Muscle of back (tissue), 11 donors: ENCODE results near the gene TSTD1. TPM values are rescaled to one million over a fixed set of nuclear protein-coding genes. Genes with fewer than 3 reads are reported as not detected.
A peak's percentile ranks its signal among the peaks of the same experiment; 100 is the strongest.
"Not testable (repeated sequence)": the region's sequence is repeated elsewhere in the genome, so short reads cannot be mapped to it uniquely, and the experiment has no call there.

ENCODE experiments used
- DNase-seq, 3 donors: peaks; one replicate each; pipeline versions ENCODE4 v3.0.0 to v3.0.0-alpha.2; 2013
- polyA plus RNA-seq, 10 donors: library from polyadenylated mRNA; unstranded; fragments of 120-200 nt; gene quantifications; one replicate each; pipeline ENCODE4 v1.2.1, GENCODE V29; 2013; ENCODE audit not compliant: insufficient read length in 10 of 10

TSTD1 gene
- polyA plus RNA-seq, 10 donors = 21.1 to 31.3 (median 25.8) TPM

DNA sequence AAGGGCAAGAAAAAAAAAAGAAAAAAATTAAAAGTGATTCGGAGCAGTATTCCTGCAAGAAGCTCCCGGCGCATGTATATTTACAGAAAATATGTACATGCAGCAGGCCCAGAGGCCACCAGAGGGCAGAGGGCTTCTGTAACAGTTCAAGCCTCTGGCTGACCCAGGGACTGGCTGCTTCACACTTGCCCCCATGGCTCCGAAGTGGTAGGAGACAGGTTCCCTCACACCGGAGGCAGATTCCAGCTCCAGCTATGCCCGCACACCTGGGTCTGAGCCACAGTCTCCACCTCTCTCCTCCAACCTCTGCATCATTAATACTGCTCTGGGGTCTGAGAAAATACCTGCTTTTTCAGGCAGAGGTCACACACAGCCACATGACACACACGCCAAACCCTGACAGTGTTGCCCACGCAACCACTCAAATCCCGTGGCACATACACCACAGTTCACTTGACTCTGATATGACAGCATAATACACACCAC lies 33.2 kb upstream of the TSTD1 start:
- peak in 2 of 3 donors; percentile 24 to 64 for DNase-seq

DNA sequence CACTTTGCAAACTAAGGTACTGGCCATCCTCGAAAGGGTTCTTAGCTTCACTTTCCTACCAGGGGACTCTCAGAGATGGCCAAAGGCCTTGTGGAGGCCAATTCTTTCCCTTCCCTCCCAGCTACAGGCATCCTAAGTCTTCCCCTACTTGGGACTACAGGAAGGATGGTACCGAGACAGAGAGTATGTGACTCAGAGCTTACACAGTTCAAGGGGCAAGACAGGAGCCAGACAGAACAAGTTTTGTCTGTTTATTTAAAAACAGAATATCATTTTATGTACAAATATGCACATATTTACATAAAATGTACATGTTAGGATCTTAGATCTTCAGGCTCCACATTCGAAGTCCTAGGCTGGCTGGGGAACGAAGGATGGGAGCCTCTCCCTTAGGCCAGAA lies 32.0 kb upstream of the TSTD1 start:
- no peak for DNase-seq

DNA sequence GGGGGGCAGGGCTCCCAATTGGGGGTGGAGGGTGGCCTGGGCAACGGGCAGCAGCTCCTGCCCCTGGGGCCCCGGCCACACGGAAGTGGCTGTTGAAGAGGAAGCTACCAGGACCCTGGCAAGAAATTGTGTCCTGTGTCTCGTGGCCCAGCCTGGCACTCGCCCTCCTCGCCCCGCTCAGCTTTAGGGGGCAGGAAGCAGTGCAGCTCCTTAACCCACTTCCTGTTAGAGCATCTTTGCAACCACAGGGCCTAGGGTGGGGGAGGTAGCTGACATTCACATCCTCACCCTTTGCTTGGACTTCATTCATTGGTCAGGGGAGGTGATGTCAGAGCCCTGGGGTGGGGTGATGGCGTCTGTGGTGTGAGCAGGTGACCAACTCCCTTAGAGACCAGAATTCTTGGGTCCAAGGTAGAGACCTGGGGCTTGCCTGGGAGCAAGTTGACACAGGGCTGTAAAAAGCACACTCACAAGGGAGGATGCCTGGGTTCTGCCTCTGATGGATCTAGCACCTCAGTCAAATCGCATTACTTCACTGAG lies 31.0 kb upstream of the TSTD1 start, which contains the start of gene ARHGAP30:
TSS of gene ARHGAP30 (minus strand) at position 161 of the 540 bp plus-strand sequence. CDS start 267 bp downstream, outside the sequence.
- peak in 2 of 3 donors; percentile 26 to 46 for DNase-seq

DNA sequence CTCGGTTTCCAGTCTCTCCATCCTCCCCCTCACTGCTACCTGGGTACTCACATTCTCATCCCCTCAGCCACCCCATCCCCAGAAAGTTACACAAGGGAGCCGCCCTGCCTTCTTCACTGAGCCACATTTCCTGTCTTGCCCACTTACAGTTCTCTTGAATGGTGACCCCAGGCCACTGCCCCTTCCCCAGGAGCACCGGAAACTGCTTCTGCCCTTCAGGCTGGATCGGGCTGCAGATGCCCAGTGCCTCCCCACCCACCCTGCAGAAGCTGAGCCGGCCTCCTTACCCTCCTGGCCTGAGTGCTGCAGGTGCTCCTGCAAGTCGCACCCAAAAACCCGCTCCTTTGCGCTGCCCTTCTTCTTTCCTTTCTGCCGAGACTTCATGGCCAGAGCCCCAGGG lies 30.5 kb upstream of the TSTD1 start:
- DNase-seq = no peak

DNA sequence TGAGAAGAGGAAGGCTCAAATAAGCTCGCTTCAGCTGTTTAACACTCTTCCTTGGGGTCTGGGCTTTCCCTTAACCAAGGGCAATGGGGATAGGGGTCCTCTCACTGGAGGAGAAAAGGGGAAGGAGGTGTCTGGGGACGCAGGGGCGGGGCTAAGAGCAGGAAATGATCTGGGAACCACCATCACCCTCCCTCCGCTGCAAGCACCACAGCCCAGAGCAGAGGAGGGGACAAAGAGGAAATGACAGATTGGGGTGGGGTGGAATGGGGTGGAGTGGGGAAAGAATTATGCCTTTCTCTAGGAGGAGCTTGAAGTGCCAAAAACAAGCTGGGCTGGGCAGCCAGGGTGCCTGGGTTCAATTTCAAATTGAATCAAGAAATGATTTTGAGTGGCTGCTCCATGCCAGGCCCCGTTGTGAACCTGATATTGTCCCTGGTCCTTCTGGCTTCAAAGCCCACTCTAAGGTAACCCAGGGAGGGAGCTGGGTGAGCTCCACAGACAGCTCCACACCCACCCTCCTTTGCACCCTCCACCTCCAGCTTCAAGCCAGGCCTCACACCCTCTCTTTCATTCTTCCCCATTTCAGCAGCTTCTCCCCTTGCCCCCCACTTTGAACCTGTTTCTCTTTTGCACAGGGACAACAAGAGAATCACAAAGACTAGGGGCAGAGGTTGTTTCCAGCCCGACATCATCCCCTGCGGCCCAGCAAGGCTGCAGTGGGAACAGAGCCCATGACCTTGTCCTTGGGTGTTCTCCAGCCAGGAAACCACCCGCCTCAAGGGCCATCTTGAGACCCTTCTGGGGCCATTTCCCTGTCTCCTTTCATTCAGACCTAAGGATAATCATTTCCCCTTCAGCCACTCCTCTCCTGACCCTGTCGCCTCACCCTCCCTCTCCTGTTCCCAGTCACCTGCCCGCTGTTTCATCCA lies 29.8 kb upstream of the TSTD1 start:
- peak in 2 of 3 donors; percentile 41 to 53 for DNase-seq

DNA sequence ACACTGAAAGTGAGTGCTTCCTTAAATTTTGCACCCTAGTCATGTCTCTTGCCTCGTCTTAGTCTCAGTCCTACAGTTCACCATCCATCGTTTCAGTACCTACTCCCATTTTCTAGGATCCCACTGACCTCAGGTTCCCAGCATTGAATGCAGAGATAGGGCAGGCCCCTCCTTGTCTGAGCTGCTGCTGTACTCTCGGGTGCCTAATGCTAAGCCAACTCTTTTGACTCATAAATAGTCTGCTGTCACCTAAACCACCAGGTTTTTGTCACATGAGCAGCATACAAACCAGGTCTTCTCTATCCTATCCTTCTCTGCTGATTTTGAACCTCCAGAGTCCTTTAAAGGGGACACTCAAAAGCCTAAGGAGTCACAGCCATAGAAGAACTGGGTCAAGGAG lies 27.9 kb upstream of the TSTD1 start:
- no peak for DNase-seq

DNA sequence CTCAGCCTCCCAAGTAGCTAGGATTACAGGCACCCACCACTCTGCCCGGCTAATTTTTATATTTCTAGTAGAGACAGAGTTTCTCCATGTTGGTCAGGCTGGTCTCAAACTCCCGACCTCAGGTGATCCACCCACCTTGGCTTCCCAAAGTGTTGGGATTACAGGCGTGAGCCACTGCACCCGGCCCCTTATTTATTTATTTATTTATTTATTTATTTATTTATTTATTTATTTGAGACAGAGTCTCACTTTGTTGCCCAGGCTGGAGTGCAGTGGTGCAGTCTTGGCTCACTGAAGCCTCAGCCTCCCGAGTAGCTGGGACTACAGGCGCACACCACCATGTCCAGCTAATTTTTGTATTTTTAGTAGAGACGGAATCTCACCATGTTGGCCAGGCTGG lies 26.9 kb upstream of the TSTD1 start:
- DNase-seq = not testable (repeated sequence)

DNA sequence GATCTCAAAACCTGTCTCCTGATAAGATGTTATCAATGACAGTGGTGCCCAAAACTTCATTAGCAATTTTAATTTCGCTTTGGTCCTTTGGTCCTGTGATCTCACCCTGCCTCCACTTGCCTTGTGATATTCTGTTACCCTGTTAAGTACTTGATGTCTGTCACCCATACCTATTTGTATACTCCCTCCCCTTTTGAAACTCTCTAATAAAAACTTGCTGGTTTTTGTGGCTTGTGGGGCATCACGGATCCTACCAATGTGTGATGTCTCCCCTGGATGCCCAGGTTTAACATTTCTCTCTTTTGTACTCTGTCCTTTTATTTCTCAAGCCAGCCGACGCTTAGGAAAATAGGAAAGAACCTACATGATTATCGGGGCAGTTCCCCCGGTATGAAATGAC lies 25.2 kb upstream of the TSTD1 start:
- DNase-seq = not testable (repeated sequence)

DNA sequence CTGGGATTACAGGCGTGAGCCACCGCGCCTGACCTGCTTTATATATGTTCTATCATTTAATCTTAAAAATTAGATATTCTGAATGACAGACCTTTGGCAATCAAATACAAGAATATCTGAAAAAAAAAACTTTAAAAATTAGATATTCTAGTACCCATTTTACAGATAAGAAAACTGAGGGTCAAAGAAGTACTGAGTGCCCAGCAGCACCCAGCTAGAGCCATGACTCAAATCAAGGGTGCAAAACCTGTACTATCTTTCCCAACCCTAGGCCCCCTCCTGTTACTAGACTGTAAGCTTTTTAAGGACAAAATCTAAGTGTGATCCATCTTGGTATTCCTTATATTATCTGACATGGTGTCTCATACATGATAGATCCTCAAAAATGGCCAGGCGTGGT lies 22.7 kb upstream of the TSTD1 start:
- no peak for DNase-seq

DNA sequence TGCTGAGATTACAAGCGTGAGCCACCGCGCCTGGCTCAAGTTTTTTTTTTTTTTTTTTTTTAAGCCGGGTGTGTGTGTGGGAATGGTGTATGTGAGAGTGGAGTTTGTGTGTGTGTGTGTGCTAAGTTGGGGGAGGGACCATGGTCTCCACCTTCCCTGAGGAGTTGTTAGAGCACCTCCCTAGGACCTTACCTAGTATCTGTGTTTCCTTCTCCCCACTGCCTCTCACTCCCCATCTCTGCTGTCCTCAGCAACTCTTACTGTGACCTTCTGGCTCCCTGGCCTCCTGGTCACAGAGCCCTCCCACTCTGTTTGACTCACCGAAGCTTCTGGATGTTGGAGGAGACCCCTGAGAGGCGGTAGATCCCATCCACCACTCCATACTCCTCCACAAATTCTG lies 20.5 kb upstream of the TSTD1 start:
- no peak for DNase-seq

DNA sequence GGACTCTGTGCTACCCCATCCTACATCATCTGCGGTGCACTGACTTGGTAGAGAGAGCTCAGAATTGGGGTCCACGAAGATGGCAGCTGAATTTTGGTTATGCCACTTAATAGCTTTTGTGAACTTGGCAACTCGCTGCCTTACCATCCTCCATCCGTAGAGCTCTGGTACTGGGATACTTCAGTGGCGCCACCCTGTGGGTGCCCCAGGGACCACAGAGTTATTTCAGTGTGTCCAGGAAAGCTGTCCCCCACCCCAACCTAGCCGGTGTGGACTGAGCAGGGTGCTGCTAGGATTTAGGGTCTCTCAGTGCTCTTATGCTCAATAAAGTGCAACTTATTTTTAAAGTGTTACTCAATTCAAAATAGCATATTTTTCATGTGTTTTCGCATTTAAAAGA lies 16.0 kb upstream of the TSTD1 start:
- DNase-seq = no peak

DNA sequence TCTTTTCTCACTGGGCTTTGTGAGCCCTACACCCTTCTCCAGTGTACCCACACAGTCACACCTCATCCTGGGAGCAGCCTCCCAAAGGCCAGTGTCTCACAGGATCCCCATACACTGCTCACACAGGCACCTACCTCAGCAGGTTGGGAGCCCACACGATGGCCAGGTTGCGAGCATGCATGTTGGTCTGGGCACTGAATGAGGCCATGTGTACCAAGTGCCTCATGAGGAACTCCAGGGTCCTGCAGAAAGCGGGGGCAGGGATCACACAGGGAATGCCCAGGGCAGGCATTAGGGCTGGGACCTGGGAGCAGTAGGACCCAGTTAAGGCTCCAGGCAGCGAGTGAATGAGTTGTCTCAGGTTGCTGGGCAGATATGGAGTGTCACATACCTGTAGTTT lies 15.5 kb upstream of the TSTD1 start:
- no peak for DNase-seq

DNA sequence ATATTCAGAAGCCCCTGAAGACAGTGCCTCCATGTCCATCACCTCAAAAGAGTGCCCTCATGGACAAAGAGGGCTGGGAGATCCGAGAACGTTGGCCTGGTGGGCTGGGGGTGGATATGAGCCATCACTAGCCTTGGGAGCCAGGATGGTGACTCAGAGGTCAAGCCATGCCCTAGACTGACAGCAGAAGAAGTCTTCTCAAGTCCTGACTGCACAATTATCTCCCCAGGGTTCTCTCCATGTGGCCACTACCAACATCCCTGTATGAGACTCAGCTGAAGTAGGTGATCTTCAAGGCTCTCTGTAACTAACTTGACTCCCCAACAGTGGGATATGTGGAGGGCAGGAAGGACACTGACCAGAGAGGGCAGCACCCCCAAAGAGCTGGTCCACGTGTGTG lies 14.1 kb upstream of the TSTD1 start:
- DNase-seq = no peak

DNA sequence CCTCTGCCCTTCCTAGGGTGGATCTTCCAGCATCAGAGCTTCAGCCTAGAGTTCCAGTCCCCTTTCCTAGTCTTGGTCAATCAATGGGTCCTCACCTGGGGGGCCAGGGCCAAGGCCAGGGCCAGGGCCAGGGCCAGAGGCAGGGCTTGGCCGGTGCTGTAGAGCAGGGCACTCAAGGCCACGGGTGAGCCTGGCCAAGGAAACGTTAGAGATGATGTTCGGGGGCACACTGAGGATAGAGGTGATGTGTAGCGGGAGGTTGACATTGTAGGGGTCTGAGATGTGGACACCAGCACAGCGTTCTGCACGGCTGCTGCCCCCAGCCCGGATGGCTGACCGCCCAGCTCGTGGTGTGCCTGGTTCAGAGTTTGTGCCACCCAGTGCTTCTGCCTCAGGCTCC lies 12.5 kb upstream of the TSTD1 start:
- no peak for DNase-seq

DNA sequence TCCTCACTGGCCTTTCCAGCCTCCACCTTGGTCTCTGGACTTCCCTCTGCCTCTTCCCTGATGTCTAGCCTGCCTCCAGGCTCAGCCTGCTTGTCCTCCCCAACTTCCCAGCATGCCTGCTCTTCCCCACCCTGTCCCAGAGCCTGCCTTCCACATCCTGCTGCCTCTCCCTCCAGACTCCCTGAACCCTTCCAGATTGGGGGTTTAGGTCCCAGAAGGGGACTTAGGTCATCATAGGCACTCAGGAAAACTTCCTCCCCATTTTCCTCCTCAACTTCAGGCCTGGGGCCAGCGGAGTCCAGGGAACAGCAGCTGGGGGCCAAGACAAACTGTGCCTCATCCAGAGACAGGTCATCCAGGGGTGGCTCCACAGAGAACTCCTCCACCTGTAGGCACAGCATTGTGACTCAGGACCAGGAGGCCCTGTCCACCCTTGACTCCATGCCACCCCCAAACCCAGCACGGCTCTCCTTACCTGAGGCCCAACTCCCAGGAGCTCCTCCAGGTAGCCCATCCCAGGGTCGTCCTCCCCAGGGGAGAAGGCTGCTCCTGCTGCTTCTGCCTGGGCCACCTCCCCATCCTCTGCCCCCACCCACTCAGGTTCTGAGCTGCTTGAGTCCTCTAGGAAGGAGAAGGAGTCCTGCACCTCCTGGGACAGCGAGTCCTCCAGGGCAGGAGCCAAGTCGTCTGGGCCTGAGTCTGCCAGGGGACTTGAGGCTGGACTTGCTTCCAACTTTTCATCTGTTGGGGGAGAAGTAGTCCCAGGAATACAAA lies 10.4 kb upstream of the TSTD1 start:
- DNase-seq = no peak

DNA sequence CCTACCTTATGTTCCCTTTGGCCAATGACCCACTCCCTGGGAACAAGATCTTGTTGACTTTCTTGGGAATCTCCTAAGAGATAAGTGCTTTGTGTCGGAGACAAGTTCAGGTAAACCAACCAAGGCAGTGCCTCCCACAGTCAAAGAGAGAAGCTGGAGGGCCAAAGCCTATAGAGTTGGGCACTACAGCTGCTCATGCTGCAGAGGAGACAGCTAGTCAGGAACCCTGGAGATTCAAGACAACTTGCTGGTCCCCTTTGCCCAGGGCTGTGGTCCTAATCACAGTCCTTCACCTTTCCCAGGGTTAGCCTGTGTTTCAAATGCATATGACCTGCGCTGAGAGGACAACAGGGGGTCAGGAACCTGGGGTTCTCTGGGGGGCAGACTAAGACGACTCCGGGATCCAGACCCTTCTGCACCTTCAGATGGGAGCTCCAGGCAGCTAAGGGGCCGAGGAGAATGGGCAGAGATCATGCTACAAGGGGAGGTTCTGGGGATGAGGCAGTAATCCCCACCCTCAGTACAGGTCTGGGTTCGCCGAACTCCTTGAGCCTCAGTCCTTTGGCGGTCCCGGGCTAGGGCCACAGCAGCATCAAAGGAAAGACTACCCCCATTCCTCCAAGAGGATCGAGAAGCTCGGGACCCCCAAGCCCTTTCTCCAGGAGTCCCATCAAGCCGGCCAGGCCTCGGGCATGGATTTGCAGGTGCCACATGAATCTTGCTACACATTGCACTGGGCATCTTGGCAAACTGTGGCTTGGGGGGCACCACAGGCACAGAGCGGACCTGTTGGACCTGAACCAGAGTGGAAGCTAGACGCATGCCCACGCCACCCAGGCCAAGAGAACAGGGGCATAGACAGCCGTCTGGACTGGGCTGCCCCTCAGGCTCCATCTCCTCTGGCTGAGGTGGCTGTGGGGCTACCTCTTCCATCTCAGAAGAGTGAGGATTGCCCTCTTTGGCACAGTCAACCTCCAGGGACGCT lies 9.0 kb upstream of the TSTD1 start:
- no peak for DNase-seq

DNA sequence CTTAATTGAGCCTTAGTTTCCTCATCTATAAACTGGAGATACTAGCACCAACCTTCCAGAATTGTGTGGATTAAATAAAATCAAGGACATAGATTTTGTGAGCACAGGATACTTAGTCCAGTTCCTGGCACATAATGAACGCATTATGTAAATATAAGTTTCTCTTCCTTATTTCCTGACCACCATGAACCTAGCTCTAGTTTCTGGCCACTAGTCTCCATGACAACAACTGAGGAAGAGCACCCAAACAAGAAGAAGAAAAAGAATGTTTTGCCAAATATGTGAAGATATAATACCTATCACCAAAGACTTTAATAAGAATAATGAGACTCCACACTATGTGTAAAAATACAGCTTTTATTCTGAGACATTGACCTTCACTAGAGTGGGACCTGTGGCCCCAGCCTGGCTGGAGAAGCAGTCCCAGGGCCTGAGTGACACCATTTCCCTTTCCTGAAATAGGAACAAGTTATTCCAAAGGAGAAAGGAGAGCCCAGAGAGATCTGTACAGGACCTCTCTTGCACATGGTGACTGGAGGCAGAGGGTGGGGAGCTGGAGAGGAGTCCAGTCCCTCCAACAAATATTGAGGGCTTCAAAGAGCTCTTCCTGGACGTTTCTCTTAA lies 8.0 kb upstream of the TSTD1 start:
- no peak for DNase-seq

DNA sequence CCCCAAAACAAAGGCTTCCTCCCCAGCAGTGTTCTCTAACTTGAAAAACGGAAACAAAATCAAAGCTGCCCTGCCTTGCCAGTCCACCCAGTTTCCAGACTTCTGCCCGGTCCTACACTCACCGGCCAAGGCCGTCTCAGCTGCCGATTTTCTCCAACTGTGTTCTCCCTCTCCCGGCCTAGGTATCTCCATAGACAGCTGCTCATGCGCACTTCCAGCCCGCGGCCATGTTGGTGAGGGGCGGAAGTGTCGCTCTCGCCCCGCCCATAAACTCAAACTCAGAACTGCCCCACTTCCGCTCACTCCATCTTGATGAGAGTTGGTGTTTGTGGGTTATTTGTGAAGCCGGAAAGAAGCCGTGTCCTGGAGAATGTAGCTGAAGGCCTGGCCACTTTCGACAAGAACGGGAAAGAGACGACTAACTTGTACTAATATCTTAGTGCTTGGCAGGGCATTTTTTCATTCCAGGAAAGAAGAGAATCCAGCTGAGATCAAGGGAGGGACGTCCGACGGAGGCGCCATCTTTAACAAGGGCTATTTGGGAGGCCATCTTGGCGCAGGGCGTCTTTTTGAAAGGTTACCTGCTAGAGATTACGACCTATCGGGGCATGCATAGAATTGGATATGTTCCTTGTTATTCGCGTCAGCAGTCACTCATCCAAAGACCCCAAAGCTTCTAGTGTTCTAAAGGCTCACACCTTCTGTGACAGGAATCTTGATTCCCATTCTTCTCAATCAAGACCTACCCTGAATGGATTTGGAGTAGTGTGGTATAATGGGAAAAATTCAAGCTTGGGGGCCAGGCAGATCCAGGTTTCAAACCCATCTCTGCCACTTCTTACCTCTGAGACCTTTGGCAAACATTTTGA lies 7.2 kb upstream of the TSTD1 start, which contains the start of gene USF1:
TSS of gene USF1 (minus strand) at position 242 of the 869 bp plus-strand sequence. CDS start 2,702 bp downstream, outside the sequence.
- DNase-seq = peak; percentile 97 to 100 (median 97)
